Retina (tissue), 1 donor: ENCODE measurements around the gene IP6K2.

ENCODE experiments used
- DNase-seq: peaks from one replicate; pipeline ENCODE4 v3.0.0-alpha.2; 2016

The IP6K2 gene

GRCh38 chr3:48688032-48688736 is 28.8 kb downstream of the IP6K2 start:
- DNase-seq = no peak

GRCh38 chr3:48687220-48687678 is 29.8 kb downstream of the IP6K2 start:
- DNase-seq = no peak

GRCh38 chr3:48686538-48687219 is 30.3 kb downstream of the IP6K2 start:
- no peak for DNase-seq

- DNase-seq = peak; percentile 95
Measured at GRCh38 chr3:48685603-48686511, 31.2 kb downstream of the IP6K2 start, which contains the start of gene NCKIPSD. Gene NCKIPSD (minus strand): TSS chr3:48685915. CDS start chr3:48685807, 108 bp downstream.

GRCh38 chr3:48685293-48685602 is 31.8 kb downstream of the IP6K2 start:
- DNase-seq = no peak

- no peak for DNase-seq
Measured at GRCh38 chr3:48684480-48685143, 32.4 kb downstream of the IP6K2 start.

GRCh38 chr3:48684054-48684349 is 33.0 kb downstream of the IP6K2 start:
- DNase-seq = no peak

- no peak for DNase-seq
Measured at GRCh38 chr3:48682786-48683185, 34.2 kb downstream of the IP6K2 start.

- no peak for DNase-seq
Measured at GRCh38 chr3:48681974-48682610, 34.9 kb downstream of the IP6K2 start.

- no peak for DNase-seq
Measured at GRCh38 chr3:48681541-48681880, 35.5 kb downstream of the IP6K2 start.

GRCh38 chr3:48680811-48681540 is 36.0 kb downstream of the IP6K2 start:
- no peak for DNase-seq

GRCh38 chr3:48679411-48680391 is 37.3 kb downstream of the IP6K2 start:
- DNase-seq = no peak

- DNase-seq = no peak
Measured at GRCh38 chr3:48678566-48679380, 38.2 kb downstream of the IP6K2 start.

- DNase-seq = no peak
Measured at GRCh38 chr3:48678056-48678455, 39.0 kb downstream of the IP6K2 start.

GRCh38 chr3:48674505-48674904 is 42.5 kb downstream of the IP6K2 start:
- DNase-seq = no peak

- no peak for DNase-seq
Measured at GRCh38 chr3:48672522-48672921, 44.5 kb downstream of the IP6K2 start.

- DNase-seq = no peak
Measured at GRCh38 chr3:48664929-48665328, 52.1 kb downstream of the IP6K2 start.

GRCh38 chr3:48664313-48664644 is 52.7 kb downstream of the IP6K2 start:
- no peak for DNase-seq

GRCh38 chr3:48663489-48664312 is 53.3 kb downstream of the IP6K2 start:
- peak; percentile 100 for DNase-seq
